ENCODE results near the gene MPDZ. TPM values are rescaled to one million over a fixed set of nuclear protein-coding genes. Genes with fewer than 3 reads are reported as not detected.

MPDZ gene
- total and polyA plus RNA-seq, 2 of the 4 experiments (the other 2 are of a cell fraction) = 18.8 to 39.3 TPM

- no peak overlapping the region for H3K18ac ChIP-seq (ENCODE audit: low read depth, low read length)
- H3K4me2 ChIP-seq (ENCODE audit: low read depth, low read length) = no peak overlapping the region
- dilution Hi-C loops (cut with HindIII; ENCODE audit: low sequenced_read_pairs, unreplicated experiment) (no loop called here), intact Hi-C loops (cut with micrococcal nuclease) (loop anchor here (10.0 kb wide), 1 partner anchor 581 kb away; no protein-coding TSS in a partner anchor), in situ Hi-C loops (cut with MboI; ENCODE audit: low sequenced_read_pairs) (no loop called here)
- H2BK120ac ChIP-seq (ENCODE audit: low read depth, low read length) = no peak overlapping the region
- H3K14ac ChIP-seq (replicated peaks; ENCODE audit: low read depth, low read length) = no peak overlapping the region
- H3K23ac ChIP-seq (ENCODE audit: low read depth, low read length) = no peak overlapping the region
- H3K36me3 ChIP-seq (ENCODE audit: control insufficient read depth, insufficient read depth, low read length) = no peaks in the 10 kb centered on the region
- H2BK15ac ChIP-seq (ENCODE audit: low read depth, low read length) = no peak overlapping the region
- H3K9ac ChIP-seq (ENCODE audit: low read depth, low read length) = no peak overlapping the region
- no peak overlapping the region for H3K27ac ChIP-seq (ENCODE audit: insufficient read depth, low read length)
- H3K4me1 ChIP-seq (ENCODE audit: control insufficient read depth, insufficient read depth, low read length) = no peaks in the 10 kb centered on the region
- no peak overlapping the region for H3K4me3 ChIP-seq (ENCODE audit: insufficient read depth, low read depth, low read length)
- DNase-seq = no peak
- H3K56ac ChIP-seq (ENCODE audit: extremely low read depth, insufficient read depth, low read length) = no peak overlapping the region
- H3K9me1 ChIP-seq (ENCODE audit: insufficient read depth, low read length) = no peaks in the 10 kb centered on the region
- no peaks in the 10 kb centered on the region for H4K20me1 ChIP-seq (ENCODE audit: insufficient read depth, low read length)
- no peak overlapping the region for H4K5ac ChIP-seq (ENCODE audit: low read depth, low read length)
- no peaks in the 10 kb centered on the region for H3K79me1 ChIP-seq (ENCODE audit: low read depth in 1 of 2, low read length in 2 of 2)
- CTCF ChIA-PET = no interaction called here
- H3K4ac ChIP-seq (ENCODE audit: low read depth, low read length) = no peak overlapping the region
- H2AK9ac ChIP-seq (replicated peaks; ENCODE audit: low read depth, low read length, poor library complexity) = no peak overlapping the region
- no peak for TF ChIP-seq CHD1 (IDR thresholded peaks at IDR 0.05; ENCODE audit: low read depth, low read length)
- TF ChIP-seq SMC3 (IDR thresholded peaks at IDR 0.05; ENCODE audit: low read depth, low read length) = no peak
- TF ChIP-seq RAD21 (IDR thresholded peaks at IDR 0.05; ENCODE audit: low read length) = no peak
- TF ChIP-seq MAZ (IDR thresholded peaks at IDR 0.05; ENCODE audit: borderline replicate concordance, low read depth, low read length) = no peak
- H3K9me3 ChIP-seq (ENCODE audit: control insufficient read depth, insufficient read depth, low read length) = no peaks in the 10 kb centered on the region
- no peak overlapping the region for H2BK20ac ChIP-seq (ENCODE audit: low read depth, low read length)
- POLR2A ChIA-PET (ENCODE audit: unreplicated experiment) = no interaction called here
- no peak overlapping the region for H2BK5ac ChIP-seq (ENCODE audit: low read depth, low read length, poor library complexity, severe bottlenecking)
- H2AK5ac ChIP-seq (ENCODE audit: low read depth, low read length) = no peak overlapping the region
- H3K27me3 ChIP-seq (ENCODE audit: control insufficient read depth, insufficient read depth, low read length) = peaks cover 8% of the 10 kb centered on the region; the same call in 1 of the 2 replicates
- H4K91ac ChIP-seq (ENCODE audit: insufficient read depth, low read depth, low read length) = no peak overlapping the region
- no peak for ATAC-seq (ENCODE audit: low read depth)
- no peak overlapping the region for H2AFZ ChIP-seq (replicated peaks; ENCODE audit: low read length, poor library complexity)
- BruUV-seq (replicated peaks) = no TSS peak
- no peak overlapping the region for H4K8ac ChIP-seq (ENCODE audit: low read depth in 2 of 2, low read length in 2 of 2)
These were observed 215.5 kb downstream of the MPDZ start for GRCh38 chr9:13063880-13064459.
